ENCODE results near the gene POLN. TPM values are rescaled to one million over a fixed set of nuclear protein-coding genes. Genes with fewer than 3 reads are reported as not detected.

The POLN gene
- total RNA-seq, 2 donors from 2014 or later = 3.8 to 15.2 TPM

DNA sequence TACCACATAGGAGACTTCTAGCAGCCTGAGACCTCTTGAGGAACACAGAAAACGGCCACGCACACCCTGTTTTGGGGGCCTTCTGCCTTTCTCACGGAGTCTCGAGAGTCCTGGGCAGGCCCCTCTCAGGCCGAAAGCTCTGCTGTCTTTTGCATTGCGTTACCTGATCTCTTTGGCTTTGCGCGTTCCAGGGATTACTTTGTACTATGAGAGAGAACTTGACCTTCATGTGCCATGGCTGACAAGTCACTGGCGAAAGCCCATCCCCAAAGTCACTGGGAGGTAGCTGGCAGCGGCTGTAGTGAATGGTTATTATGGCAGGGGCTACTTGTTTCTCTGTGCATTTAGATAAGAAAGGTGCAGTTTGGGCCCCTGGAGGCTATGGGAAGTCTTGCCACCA lies 190.8 kb downstream of the POLN start:
- intact Hi-C loops (cut with DNase I) = no loop called here
- 63% methylated on average over 10 of the region's 10 CpGs for WGBS
- no peaks in the 10 kb centered on the region for H3K4me1 ChIP-seq (replicated peaks)
- H3K9me3 ChIP-seq = no peaks in the 10 kb centered on the region
- H3K27ac ChIP-seq = no peak overlapping the region
- no peak overlapping the region for H3K4me3 ChIP-seq
- no peaks in the 10 kb centered on the region for H3K36me3 ChIP-seq
- no peak for DNase-seq (ENCODE audit: low spot score)
- TF ChIP-seq POLR2AphosphoS5 (IDR thresholded peaks at IDR 0.05) = no peak
- H3K27me3 ChIP-seq (replicated peaks; ENCODE audit: insufficient read depth) = peaks cover 13% of the 10 kb centered on the region

DNA sequence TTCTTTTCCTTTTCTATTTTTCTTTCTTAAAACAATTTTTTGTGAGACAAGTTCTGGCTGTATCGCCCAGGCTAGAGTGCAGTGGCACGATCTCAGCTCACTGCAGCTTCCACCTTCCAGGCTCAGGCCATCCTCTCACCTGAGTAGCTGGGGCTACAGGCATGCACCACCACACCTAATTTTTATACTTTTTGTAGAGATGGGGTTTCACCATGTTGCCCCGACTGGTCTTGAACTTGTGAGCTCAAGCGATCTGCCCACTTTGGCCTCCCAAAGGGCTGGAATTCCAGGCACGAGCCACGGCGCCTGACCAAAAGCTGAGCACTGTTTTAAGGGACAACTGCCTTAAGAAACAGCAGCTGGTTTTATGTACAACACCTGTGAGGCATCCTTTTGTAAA lies 192.1 kb downstream of the POLN start:
- no peaks in the 10 kb centered on the region for H3K36me3 ChIP-seq
- WGBS = 72% methylated on average over 7 of the region's 7 CpGs
- H3K27ac ChIP-seq = no peak overlapping the region
- peaks cover 13% of the 10 kb centered on the region for H3K27me3 ChIP-seq (replicated peaks; ENCODE audit: insufficient read depth)
- DNase-seq (ENCODE audit: low spot score) = no peak
- no peaks in the 10 kb centered on the region for H3K4me1 ChIP-seq (replicated peaks)
- no peaks in the 10 kb centered on the region for H3K9me3 ChIP-seq
- intact Hi-C loops (cut with DNase I) = no loop called here
- TF ChIP-seq POLR2A (IDR thresholded peaks at IDR 0.05) (no peak), POLR2AphosphoS5 (IDR thresholded peaks at IDR 0.05) (no peak)
- TF ChIP-seq, protein P1, sequence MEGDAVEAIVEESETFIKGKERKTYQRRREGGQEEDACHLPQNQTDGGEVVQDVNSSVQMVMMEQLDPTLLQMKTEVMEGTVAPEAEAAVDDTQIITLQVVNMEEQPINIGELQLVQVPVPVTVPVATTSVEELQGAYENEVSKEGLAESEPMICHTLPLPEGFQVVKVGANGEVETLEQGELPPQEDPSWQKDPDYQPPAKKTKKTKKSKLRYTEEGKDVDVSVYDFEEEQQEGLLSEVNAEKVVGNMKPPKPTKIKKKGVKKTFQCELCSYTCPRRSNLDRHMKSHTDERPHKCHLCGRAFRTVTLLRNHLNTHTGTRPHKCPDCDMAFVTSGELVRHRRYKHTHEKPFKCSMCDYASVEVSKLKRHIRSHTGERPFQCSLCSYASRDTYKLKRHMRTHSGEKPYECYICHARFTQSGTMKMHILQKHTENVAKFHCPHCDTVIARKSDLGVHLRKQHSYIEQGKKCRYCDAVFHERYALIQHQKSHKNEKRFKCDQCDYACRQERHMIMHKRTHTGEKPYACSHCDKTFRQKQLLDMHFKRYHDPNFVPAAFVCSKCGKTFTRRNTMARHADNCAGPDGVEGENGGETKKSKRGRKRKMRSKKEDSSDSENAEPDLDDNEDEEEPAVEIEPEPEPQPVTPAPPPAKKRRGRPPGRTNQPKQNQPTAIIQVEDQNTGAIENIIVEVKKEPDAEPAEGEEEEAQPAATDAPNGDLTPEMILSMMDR (IDR thresholded peaks at IDR 0.05) = no peak
- no peak overlapping the region for H3K4me3 ChIP-seq

DNA sequence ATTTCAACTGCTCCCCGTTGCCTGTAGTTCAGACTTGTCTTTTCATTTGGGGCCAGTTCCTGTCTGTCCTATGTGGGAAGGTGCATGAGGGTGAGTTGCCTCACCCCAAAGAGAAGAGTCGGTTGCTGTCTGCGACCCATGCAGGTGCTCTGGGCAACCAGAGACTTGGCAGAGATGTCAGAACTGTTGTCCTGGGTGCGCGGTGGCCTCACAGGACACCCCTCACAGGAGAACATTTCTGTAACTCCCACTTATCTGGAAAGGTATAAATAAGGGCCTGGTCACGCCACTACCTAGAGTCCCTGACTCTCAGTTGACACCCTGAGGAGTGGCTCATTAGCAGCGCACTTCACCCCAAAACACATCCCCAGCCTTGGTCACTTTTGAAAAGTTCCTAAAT lies 192.5 kb downstream of the POLN start:
- Histone ChIP-seq H3K9me3 (no peaks in the 10 kb centered on the region), H3K27me3 (replicated peaks; ENCODE audit: insufficient read depth) (peaks cover 13% of the 10 kb centered on the region), H3K4me3 (no peak overlapping the region), H3K36me3 (no peaks in the 10 kb centered on the region), H3K4me1 (replicated peaks) (no peaks in the 10 kb centered on the region), H3K27ac (no peak overlapping the region)
- no peak for DNase-seq (ENCODE audit: low spot score)
- WGBS = 94% methylated on average over 7 of the region's 7 CpGs
- intact Hi-C loops (cut with DNase I) = no loop called here
- TF ChIP-seq, protein P1 (IDR thresholded peaks at IDR 0.05) = no peak
- TF ChIP-seq POLR2A (IDR thresholded peaks at IDR 0.05) (no peak), POLR2AphosphoS5 (IDR thresholded peaks at IDR 0.05) (no peak)

DNA sequence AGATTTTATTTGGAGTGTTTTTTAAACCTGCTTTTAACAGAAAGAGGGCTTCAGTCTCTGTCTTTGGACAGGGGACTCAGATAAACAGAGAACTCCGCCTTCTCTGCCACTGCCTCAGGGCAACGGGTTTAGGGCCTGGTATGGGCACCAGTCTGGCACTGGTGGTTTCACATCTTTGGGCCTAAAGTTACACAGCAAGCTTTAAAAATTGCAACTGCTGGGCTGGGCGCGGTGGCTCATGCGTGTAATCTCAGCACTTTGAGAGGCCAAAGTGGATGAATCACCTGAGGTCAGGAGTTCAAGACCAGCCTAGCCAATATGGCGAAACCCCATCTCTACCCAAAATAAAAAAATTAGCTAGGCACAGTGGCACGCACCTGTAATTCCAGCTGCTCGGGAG lies 193.1 kb downstream of the POLN start:
- 93% methylated on average over 8 of the region's 8 CpGs for WGBS
- Histone ChIP-seq H3K27me3 (replicated peaks; ENCODE audit: insufficient read depth) (peaks cover 13% of the 10 kb centered on the region), H3K9me3 (no peaks in the 10 kb centered on the region), H3K4me3 (no peak overlapping the region), H3K36me3 (no peaks in the 10 kb centered on the region), H3K27ac (no peak overlapping the region), H3K4me1 (replicated peaks) (no peaks in the 10 kb centered on the region)
- no peak for DNase-seq (ENCODE audit: low spot score)
- intact Hi-C loops (cut with DNase I) = no loop called here
- TF ChIP-seq, protein P1 (IDR thresholded peaks at IDR 0.05) = no peak
- no peak for TF ChIP-seq POLR2A (IDR thresholded peaks at IDR 0.05)
- no peak for TF ChIP-seq POLR2AphosphoS5 (IDR thresholded peaks at IDR 0.05)

DNA sequence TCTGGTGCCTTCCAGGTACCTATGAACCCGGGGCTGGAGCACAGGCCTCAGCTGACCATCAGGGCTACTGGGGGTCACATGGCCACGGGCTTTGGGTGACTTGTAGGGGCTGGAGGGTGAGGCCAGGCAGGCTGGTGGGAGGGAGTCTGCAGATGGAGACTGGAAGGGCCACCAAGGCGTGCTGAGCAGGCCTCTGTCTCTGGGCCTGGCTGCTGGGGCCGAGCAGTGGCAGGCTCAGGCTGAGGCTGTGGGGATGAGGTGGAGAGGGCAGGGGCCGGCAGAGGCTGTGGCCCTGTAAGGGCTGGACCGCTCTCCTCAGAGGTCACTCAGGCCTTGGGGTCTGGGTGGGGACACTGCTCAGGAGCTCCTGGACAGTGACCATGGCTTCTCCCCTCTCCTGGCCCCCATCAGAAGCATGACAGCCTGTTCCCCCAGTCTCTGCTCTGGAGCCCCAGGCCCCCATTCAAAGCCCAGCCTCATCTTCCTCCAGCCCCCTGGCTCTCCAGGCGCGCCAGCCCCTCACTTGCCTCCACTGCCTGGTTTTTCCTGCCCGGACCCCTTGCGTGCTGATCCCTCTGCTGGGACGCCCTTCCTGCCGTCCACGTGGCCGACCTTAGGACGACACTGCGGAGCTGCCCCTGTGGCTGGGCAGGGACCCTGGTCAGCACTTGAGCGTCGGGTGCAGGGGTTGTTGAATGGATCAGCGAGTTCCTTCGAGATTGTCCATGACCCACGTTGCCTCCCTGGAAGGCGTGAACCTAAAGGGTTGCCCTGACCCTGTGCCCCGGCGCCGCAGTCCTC lies 193.9 kb downstream of the POLN start:
- TF ChIP-seq POLR2AphosphoS5 (IDR thresholded peaks at IDR 0.05) = no peak
- TF ChIP-seq, protein P1 (IDR thresholded peaks at IDR 0.05) = no peak
- no peak for TF ChIP-seq POLR2A (IDR thresholded peaks at IDR 0.05)
- Histone ChIP-seq H3K4me1 (replicated peaks) (no peaks in the 10 kb centered on the region), H3K27ac (no peak overlapping the region), H3K27me3 (replicated peaks; ENCODE audit: insufficient read depth) (peaks cover 13% of the 10 kb centered on the region), H3K4me3 (no peak overlapping the region), H3K9me3 (no peaks in the 10 kb centered on the region), H3K36me3 (no peaks in the 10 kb centered on the region)
- DNase-seq (ENCODE audit: low spot score) = no peak
- intact Hi-C loops (cut with DNase I) = no loop called here
- WGBS = 89% methylated on average over 25 of the region's 25 CpGs
